ENCODE results near the gene SRSF7.
A peak's percentile ranks its signal among the peaks of the same experiment; 100 is the strongest.

Gene SRSF7

GRCh38 chr2:38747007-38747424, 4.1 kb downstream of the SRSF7 start:
- H3K27me3 ChIP-seq (ENCODE audit: insufficient read depth, poor library complexity, severe bottlenecking), result no peaks in the 10 kb centered on the region
- peak overlapping the region; percentile 10 for H3K27ac ChIP-seq (ENCODE audit: poor library complexity, severe bottlenecking)
- no peak for TF ChIP-seq CTCF (IDR thresholded peaks at IDR 0.05; ENCODE audit: poor library complexity, severe bottlenecking)
- H3K4me3 ChIP-seq (ENCODE audit: severe bottlenecking), result no peak overlapping the region
- H3K36me3 ChIP-seq (ENCODE audit: low read depth), result peaks cover 78% of the 10 kb centered on the region
- H3K9me3 ChIP-seq (ENCODE audit: severe bottlenecking), result no peaks in the 10 kb centered on the region
- DNase-seq (ENCODE audit: low spot score) (no peak), ATAC-seq (ENCODE audit: low read depth) (no peak)
- peaks cover 20% of the 10 kb centered on the region for H3K4me1 ChIP-seq (ENCODE audit: insufficient read depth, poor library complexity, severe bottlenecking)

GRCh38 chr2:38745267-38745666, 5.9 kb downstream of the SRSF7 start:
- H3K4me3 ChIP-seq (ENCODE audit: severe bottlenecking), result no peak overlapping the region
- H3K4me1 ChIP-seq (ENCODE audit: insufficient read depth, poor library complexity, severe bottlenecking), result peaks cover 20% of the 10 kb centered on the region
- no peak overlapping the region for H3K27ac ChIP-seq (ENCODE audit: poor library complexity, severe bottlenecking)
- DNase-seq (ENCODE audit: low spot score), result no peak
- no peaks in the 10 kb centered on the region for H3K9me3 ChIP-seq (ENCODE audit: severe bottlenecking)
- peaks cover 91% of the 10 kb centered on the region for H3K36me3 ChIP-seq (ENCODE audit: low read depth)
- ATAC-seq (ENCODE audit: low read depth), result no peak
- no peaks in the 10 kb centered on the region for H3K27me3 ChIP-seq (ENCODE audit: insufficient read depth, poor library complexity, severe bottlenecking)
- TF ChIP-seq CTCF (IDR thresholded peaks at IDR 0.05; ENCODE audit: poor library complexity, severe bottlenecking), result no peak

DNA sequence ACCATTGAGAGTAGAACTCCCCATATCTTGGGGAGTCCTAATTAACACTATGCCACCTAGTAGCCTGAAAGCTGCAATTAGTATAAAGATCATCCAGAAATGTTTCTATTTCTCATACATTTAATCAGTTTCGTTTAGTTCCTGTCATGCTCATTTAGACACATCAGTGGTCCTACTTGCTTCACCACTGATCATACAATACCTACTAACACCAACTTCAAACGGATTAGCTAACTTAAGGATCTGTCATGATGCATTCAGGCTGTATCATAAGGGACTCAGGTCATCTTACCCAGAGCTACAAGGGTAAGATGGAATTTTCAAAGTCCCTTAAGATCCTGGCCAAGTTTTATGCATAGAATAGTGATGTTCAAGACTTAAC, 6.8 kb downstream of the SRSF7 start:
- TF ChIP-seq CTCF (IDR thresholded peaks at IDR 0.05; ENCODE audit: poor library complexity, severe bottlenecking), result no peak
- ATAC-seq (ENCODE audit: low read depth) (no peak), DNase-seq (ENCODE audit: low spot score) (no peak)
- no peaks in the 10 kb centered on the region for H3K9me3 ChIP-seq (ENCODE audit: severe bottlenecking)
- no peaks in the 10 kb centered on the region for H3K27me3 ChIP-seq (ENCODE audit: insufficient read depth, poor library complexity, severe bottlenecking)
- no peak overlapping the region for H3K4me3 ChIP-seq (ENCODE audit: severe bottlenecking)
- no peak overlapping the region for H3K27ac ChIP-seq (ENCODE audit: poor library complexity, severe bottlenecking)
- H3K36me3 ChIP-seq (ENCODE audit: low read depth), result peaks cover 88% of the 10 kb centered on the region
- peaks cover 16% of the 10 kb centered on the region for H3K4me1 ChIP-seq (ENCODE audit: insufficient read depth, poor library complexity, severe bottlenecking)

GRCh38 chr2:38743672-38744398, 7.3 kb downstream of the SRSF7 start:
- Histone ChIP-seq H3K9me3 (ENCODE audit: severe bottlenecking) (no peaks in the 10 kb centered on the region), H3K27me3 (ENCODE audit: insufficient read depth, poor library complexity, severe bottlenecking) (no peaks in the 10 kb centered on the region), H3K36me3 (ENCODE audit: low read depth) (peaks cover 84% of the 10 kb centered on the region), H3K4me3 (ENCODE audit: severe bottlenecking) (no peak overlapping the region), H3K27ac (ENCODE audit: poor library complexity, severe bottlenecking) (no peak overlapping the region), H3K4me1 (ENCODE audit: insufficient read depth, poor library complexity, severe bottlenecking) (peaks cover 11% of the 10 kb centered on the region)
- TF ChIP-seq CTCF (IDR thresholded peaks at IDR 0.05; ENCODE audit: poor library complexity, severe bottlenecking), result no peak
- ATAC-seq (ENCODE audit: low read depth), result no peak
- DNase-seq (ENCODE audit: low spot score), result no peak

DNA sequence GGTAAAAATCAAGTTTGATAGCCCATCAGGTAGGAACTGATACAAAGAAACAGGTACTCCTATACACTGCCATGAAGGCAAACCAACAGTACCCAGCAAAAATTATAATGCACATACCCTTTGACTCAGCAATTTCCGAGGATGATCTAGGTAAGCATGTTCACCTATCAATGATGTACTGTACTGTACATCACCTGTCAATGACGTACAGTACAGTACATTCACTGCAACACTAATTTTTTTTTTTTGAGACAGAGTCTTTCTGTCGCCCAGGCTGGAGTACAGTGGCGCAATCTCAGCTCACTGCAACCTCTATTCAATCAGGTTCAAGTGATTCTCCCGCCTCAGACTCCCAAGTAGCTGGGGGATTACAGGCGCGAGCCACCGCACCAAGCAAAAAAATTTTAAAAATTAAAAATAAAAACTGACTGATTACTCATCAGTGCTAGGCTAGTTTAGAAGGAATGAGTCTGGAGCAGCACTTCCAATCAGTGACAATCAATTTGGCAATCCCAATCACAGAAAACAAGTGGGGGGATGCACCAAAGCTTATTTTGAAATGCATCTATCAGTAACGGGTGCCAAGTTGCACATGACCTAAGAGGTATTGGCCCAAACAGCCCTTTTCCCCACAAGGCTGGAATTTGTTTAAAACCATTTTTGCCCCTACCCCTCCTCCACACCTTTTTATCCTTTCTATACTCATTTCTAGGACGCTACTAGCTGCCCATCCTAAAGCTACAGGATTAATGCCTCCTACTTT, 8.2 kb downstream of the SRSF7 start:
- H3K9me3 ChIP-seq (ENCODE audit: severe bottlenecking), result no peaks in the 10 kb centered on the region
- TF ChIP-seq CTCF (IDR thresholded peaks at IDR 0.05; ENCODE audit: poor library complexity, severe bottlenecking), result no peak
- no peak for DNase-seq (ENCODE audit: low spot score)
- H3K4me3 ChIP-seq (ENCODE audit: severe bottlenecking), result no peak overlapping the region
- peaks cover 3% of the 10 kb centered on the region for H3K4me1 ChIP-seq (ENCODE audit: insufficient read depth, poor library complexity, severe bottlenecking)
- H3K27me3 ChIP-seq (ENCODE audit: insufficient read depth, poor library complexity, severe bottlenecking), result no peaks in the 10 kb centered on the region
- H3K36me3 ChIP-seq (ENCODE audit: low read depth), result peaks cover 76% of the 10 kb centered on the region
- no peak overlapping the region for H3K27ac ChIP-seq (ENCODE audit: poor library complexity, severe bottlenecking)
- peak; percentile 38 for ATAC-seq (ENCODE audit: low read depth)
